Measurements from ENCODE around the gene CHCT1.

CHCT1 gene

DNA sequence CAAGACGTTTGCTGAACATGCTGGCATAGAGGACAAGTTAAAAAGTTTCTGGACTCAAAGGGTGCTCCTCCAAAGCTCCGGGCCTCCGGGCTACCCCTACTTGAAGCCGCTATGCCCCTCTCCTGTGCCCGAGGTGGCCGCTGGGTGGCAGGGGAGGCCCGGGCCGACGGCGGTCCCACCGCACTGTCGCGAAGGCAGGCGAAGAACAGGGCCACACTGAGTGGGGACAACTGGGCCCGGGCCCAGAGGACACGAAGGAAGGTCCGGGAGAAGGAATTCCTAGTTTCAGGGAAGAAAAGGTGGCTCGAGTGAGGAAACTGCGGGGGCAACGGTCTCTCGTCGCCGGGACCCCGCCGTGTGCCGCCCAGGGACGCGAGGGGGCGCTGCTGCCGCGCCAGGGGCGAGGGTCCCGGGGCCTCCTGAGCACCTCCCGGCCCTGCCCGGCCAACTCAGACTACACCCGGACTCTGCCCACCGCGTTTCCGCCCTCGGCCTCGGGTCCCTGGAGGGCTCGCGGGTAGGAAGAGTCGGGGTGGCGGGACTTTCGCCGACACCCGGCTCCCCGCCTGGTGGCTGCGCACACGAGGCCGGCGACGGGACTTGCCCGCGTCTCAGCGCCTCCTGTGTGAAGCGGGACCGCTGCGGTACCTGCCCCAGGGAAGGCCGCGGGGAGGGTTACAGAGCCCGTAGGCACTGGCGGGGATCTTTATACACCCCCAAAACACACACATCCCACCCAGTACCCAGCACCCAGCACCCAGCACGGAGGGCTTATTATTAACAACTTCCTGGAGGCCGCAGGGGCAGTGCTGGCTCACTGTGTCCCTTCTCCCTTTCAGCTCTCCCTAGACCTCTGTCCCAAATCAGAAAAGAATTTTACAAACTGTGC, 772 bp upstream of the CHCT1 start:
- H3K27ac ChIP-seq (replicated peaks), result peak overlapping the region; percentile 84
- no peaks in the 10 kb centered on the region for H3K27me3 ChIP-seq (ENCODE audit: insufficient read depth, poor library complexity, severe bottlenecking)
- H3K4me3 ChIP-seq (replicated peaks; ENCODE audit: insufficient read depth, low read length), result peak overlapping the region; percentile 47
- peak; percentile 61 to 84 for DNase-seq (ENCODE audit: low read depth in 1 of 2, low spot score in 1 of 2)
- no peak for TF ChIP-seq SPI1 (IDR thresholded peaks at IDR 0.05; ENCODE audit: borderline replicate concordance, low read depth)
- TF ChIP-seq REST (IDR thresholded peaks at IDR 0.05; ENCODE audit: insufficient replicate concordance, low read depth), result peak; percentile 38
- TF ChIP-seq CTCF (IDR thresholded peaks at IDR 0.05; ENCODE audit: insufficient read depth, low read length), result peak; percentile 32

- Histone ChIP-seq H3K27ac (replicated peaks) (no peak overlapping the region), H3K27me3 (ENCODE audit: insufficient read depth, poor library complexity, severe bottlenecking) (no peaks in the 10 kb centered on the region), H3K4me3 (replicated peaks; ENCODE audit: insufficient read depth, low read length) (no peak overlapping the region)
- DNase-seq (ENCODE audit: low read depth in 1 of 2, low spot score in 1 of 2), result no peak
- no peak for TF ChIP-seq REST (IDR thresholded peaks at IDR 0.05; ENCODE audit: insufficient replicate concordance, low read depth)
Measured at GRCh38 chr17:60423865-60424264, 1.6 kb downstream of the CHCT1 start.

DNA sequence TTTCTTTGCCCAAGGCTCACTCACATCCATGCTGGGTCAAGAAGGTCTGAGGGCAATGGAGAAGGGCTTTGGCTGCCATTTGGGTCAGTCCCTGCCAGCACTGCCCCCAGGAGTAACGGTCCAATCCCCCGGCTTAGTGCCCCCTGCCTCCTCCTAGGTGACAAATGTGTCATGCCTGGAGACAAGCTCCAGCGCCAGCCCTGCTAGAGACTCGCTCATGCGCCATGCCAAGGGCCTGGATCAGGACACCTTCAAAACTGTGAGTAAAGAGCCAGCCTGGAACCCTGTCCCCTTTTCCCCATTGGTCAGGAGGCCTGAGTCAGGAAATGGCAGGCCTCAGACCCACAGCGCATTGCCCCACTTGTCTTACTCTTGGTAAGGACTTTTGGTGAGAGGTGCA, 3.3 kb downstream of the CHCT1 start:
- TF ChIP-seq CTCF (IDR thresholded peaks at IDR 0.05; ENCODE audit: insufficient read depth, low read length) (no peak), REST (IDR thresholded peaks at IDR 0.05; ENCODE audit: insufficient replicate concordance, low read depth) (no peak), GABPA (IDR thresholded peaks at IDR 0.05; ENCODE audit: low read depth) (no peak), SPI1 (IDR thresholded peaks at IDR 0.05; ENCODE audit: borderline replicate concordance, low read depth) (no peak), POLR2AphosphoS5 (IDR thresholded peaks at IDR 0.05; ENCODE audit: low read depth) (no peak)
- no peak overlapping the region for H3K4me3 ChIP-seq (replicated peaks; ENCODE audit: insufficient read depth, low read length)
- DNase-seq (ENCODE audit: low read depth in 1 of 2, low spot score in 1 of 2), result no peak

More for the DNA sequence above, 3.3 kb downstream of the CHCT1 start:
- Histone ChIP-seq H3K27me3 (ENCODE audit: insufficient read depth, poor library complexity, severe bottlenecking) (no peaks in the 10 kb centered on the region), H3K27ac (replicated peaks) (no peak overlapping the region)

Data from HL-60 (cell line).